Neuronal stem cell (in vitro differentiated cells): ENCODE results near the gene PACS1.

Source experiments
- DNase-seq: peaks from one replicate; pipeline ENCODE4 v3.0.0-alpha.2; 2013; ENCODE audit warnings: low spot score
- H2AFZ ChIP-seq: one replicate; pipeline ENCODE4 v1.6.1; 2013; ENCODE audit warnings: mild to moderate bottlenecking, low read length, inconsistent platforms
- H2AK5ac ChIP-seq: 2 replicates; pipeline ENCODE4 v1.6.1; 2013; ENCODE audit warnings: low read depth, mild to moderate bottlenecking, inconsistent platforms, low read length, moderate library complexity, mixed read lengths
- H2BK120ac ChIP-seq: 2 replicates; pipeline ENCODE4 v1.6.1; 2013; ENCODE audit warnings: low read depth, mild to moderate bottlenecking, inconsistent platforms, low read length, moderate library complexity, mixed read lengths
- H2BK12ac ChIP-seq: one replicate; pipeline ENCODE4 v1.6.1; 2013; ENCODE audit warnings: low read length, inconsistent platforms
- H2BK15ac ChIP-seq: 2 replicates; pipeline ENCODE4 v1.6.1; 2013; ENCODE audit warnings: mild to moderate bottlenecking, low read length, inconsistent platforms, mixed read lengths
- H2BK5ac ChIP-seq: one replicate; pipeline ENCODE4 v1.6.1; 2013; ENCODE audit warnings: inconsistent platforms, mild to moderate bottlenecking, low read length, moderate library complexity
- H3K14ac ChIP-seq: one replicate; pipeline ENCODE4 v1.6.1; 2013; ENCODE audit warnings: low read length, inconsistent platforms
- H3K18ac ChIP-seq: 2 replicates; pipeline ENCODE4 v1.6.1; 2013; ENCODE audit warnings: low read length, inconsistent platforms
- H3K23ac ChIP-seq: 2 replicates; pipeline ENCODE4 v1.6.1; 2013; ENCODE audit warnings: low read depth, mild to moderate bottlenecking, mixed read lengths, low read length, inconsistent platforms; ENCODE audit not compliant: poor library complexity
- H3K27ac ChIP-seq: replicated peaks from 3 replicates; pipeline ENCODE4 v1.5.1; 2013; ENCODE audit warnings: low read length, inconsistent platforms
- H3K27me3 ChIP-seq, 3 experiments: 2 replicates each; pipeline ENCODE4 v1.6.1; 2013; ENCODE audit warnings: low read length in 3 of 3, mild to moderate bottlenecking in 2 of 3, inconsistent platforms in 1 of 3, low read depth in 1 of 3, mixed read lengths in 1 of 3, moderate library complexity in 1 of 3; ENCODE audit not compliant: control insufficient read depth in 3 of 3, insufficient read depth in 3 of 3
- H3K36me3 ChIP-seq, 2 donors: replicated peaks in 1 of 2; 2 replicates each; pipeline ENCODE4 v1.6.1; 2013; ENCODE audit warnings: low read length in 2 of 2; ENCODE audit not compliant: control insufficient read depth in 2 of 2, insufficient read depth in 2 of 2
- H3K4ac ChIP-seq: 2 replicates; pipeline ENCODE4 v1.6.1; 2013; ENCODE audit warnings: inconsistent platforms, mild to moderate bottlenecking, low read length, moderate library complexity
- H3K4me1 ChIP-seq, 2 donors: 1 replicate in 1 of 2; 2 replicates in 1 of 2; pipeline ENCODE4 v1.6.1; 2013; ENCODE audit warnings: low read length in 2 of 2, low read depth in 1 of 2; ENCODE audit not compliant: control insufficient read depth in 2 of 2, insufficient read depth in 1 of 2
- H3K4me2 ChIP-seq: one replicate; pipeline ENCODE4 v1.6.1; 2013; ENCODE audit warnings: mild to moderate bottlenecking, low read length, inconsistent platforms; ENCODE audit not compliant: insufficient read depth, poor library complexity, severe bottlenecking
- H3K4me3 ChIP-seq, 2 donors: 2 replicates each; pipeline ENCODE4 v1.5.1; 2013; ENCODE audit warnings: low read length in 2 of 2, mild to moderate bottlenecking in 2 of 2, inconsistent platforms in 1 of 2, moderate library complexity in 1 of 2
- H3K79me1 ChIP-seq: one replicate; pipeline ENCODE4 v1.6.1; 2013; ENCODE audit warnings: low read depth, mild to moderate bottlenecking, inconsistent platforms, low read length, moderate library complexity
- H3K9ac ChIP-seq: one replicate; pipeline ENCODE4 v1.6.1; 2013; ENCODE audit warnings: mild to moderate bottlenecking, low read depth, low read length, inconsistent platforms; ENCODE audit not compliant: poor library complexity
- H3K9me3 ChIP-seq, 2 donors: replicated peaks in 1 of 2; 2 replicates each; pipeline versions ENCODE3 to v1.6.1; 2013; ENCODE audit warnings: low read length in 2 of 2, mild to moderate bottlenecking in 2 of 2, inconsistent platforms in 1 of 2, low read depth in 1 of 2, mixed read lengths in 1 of 2, moderate library complexity in 1 of 2; ENCODE audit not compliant: control insufficient read depth in 2 of 2, insufficient read depth in 1 of 2
- H4K8ac ChIP-seq: one replicate; pipeline ENCODE4 v1.6.1; 2013; ENCODE audit warnings: low read depth, mild to moderate bottlenecking, inconsistent platforms, low read length, moderate library complexity
- H4K91ac ChIP-seq: one replicate; pipeline ENCODE4 v1.6.1; 2013; ENCODE audit warnings: low read length, low read depth, mild to moderate bottlenecking, inconsistent platforms; ENCODE audit not compliant: poor library complexity
- WGBS, 2 donors: extraction: QIAGEN DNeasy Blood & Tissue Kit; methylation state at CpG; one replicate each; pipeline ENCODE4 v1.1.7; 2013; ENCODE audit warnings: missing lambda C conversion rate in 2 of 2, mixed read lengths in 1 of 2; ENCODE audit not compliant: insufficient read length in 2 of 2, insufficient replicate concordance in 1 of 2; ENCODE audit errors: extremely low coverage in 2 of 2; 5-methylcytosine and 5-hydroxymethylcytosine counted together

Gene PACS1

GRCh38 chr11:66126808-66127555, 56.9 kb downstream of the PACS1 start:
- no peak overlapping the region for H2BK5ac ChIP-seq
- H3K18ac ChIP-seq = no peak overlapping the region
- peaks cover 2% of the 10 kb centered on the region for H3K79me1 ChIP-seq
- H3K4me2 ChIP-seq = no peak overlapping the region
- no peak overlapping the region for H3K9ac ChIP-seq
- H2BK12ac ChIP-seq = no peak overlapping the region
- H3K36me3 ChIP-seq = no peaks in the 10 kb centered on the region
- no peak for DNase-seq
- H3K4me3 ChIP-seq = peak overlapping the region in 1 of 2 donors; percentile 10
- no peak overlapping the region for H4K8ac ChIP-seq
- H3K14ac ChIP-seq = no peak overlapping the region
- no peak overlapping the region for H2BK120ac ChIP-seq
- H3K23ac ChIP-seq = no peak overlapping the region
- H2BK15ac ChIP-seq = no peak overlapping the region
- H3K9me3 ChIP-seq = no peaks in the 10 kb centered on the region
- H2AK5ac ChIP-seq = no peak overlapping the region
- no peaks in the 10 kb centered on the region for H3K27me3 ChIP-seq
- H3K4ac ChIP-seq = no peak overlapping the region
- WGBS, 2 donors = no CpG with 5 or more reads among the region's 14 CpGs
- peaks cover 7 to 23% of the 10 kb centered on the region in 2 donors for H3K4me1 ChIP-seq
- no peak overlapping the region for H4K91ac ChIP-seq
- peak overlapping the region; percentile 65 for H2AFZ ChIP-seq
- H3K27ac ChIP-seq = no peak overlapping the region

DNA sequence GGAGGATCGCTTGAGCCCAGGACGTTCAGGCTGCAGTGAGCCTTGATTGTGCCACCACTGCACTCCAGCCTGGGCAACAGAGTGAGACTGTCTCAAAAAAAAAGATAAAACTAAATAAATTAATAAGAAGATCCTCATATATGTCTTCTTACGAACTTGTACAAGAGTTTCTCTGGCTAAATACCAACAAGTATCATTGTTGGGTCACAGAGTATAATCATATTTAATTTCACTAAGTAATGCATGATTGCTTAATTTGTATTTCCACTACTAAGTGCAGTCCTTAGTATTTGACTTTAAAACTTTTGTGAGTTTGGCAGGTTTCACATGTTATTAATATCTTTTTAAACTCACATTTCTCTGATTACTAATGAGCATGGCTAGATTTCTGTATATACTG, 60.9 kb downstream of the PACS1 start:
- Histone ChIP-seq H2BK5ac (no peak overlapping the region), H2AFZ (no peak overlapping the region), H4K91ac (no peak overlapping the region), H2BK120ac (no peak overlapping the region), H3K4ac (no peak overlapping the region), H3K27me3 (no peaks in the 10 kb centered on the region), H3K79me1 (peaks cover 2% of the 10 kb centered on the region), H3K4me1 (peaks cover 7 to 21% of the 10 kb centered on the region in 2 donors), H3K9ac (no peak overlapping the region), H4K8ac (no peak overlapping the region), H3K23ac (no peak overlapping the region), H3K27ac (no peak overlapping the region), H3K36me3 (no peaks in the 10 kb centered on the region), H2BK12ac (no peak overlapping the region), H3K9me3 (no peaks in the 10 kb centered on the region), H3K4me2 (no peak overlapping the region), H3K14ac (no peak overlapping the region), H3K4me3 (no peak overlapping the region), H3K18ac (no peak overlapping the region), H2AK5ac (no peak overlapping the region), H2BK15ac (no peak overlapping the region)
- no CpG with 5 or more reads among the region's 3 CpGs for WGBS, 2 donors
- no peak for DNase-seq

DNA sequence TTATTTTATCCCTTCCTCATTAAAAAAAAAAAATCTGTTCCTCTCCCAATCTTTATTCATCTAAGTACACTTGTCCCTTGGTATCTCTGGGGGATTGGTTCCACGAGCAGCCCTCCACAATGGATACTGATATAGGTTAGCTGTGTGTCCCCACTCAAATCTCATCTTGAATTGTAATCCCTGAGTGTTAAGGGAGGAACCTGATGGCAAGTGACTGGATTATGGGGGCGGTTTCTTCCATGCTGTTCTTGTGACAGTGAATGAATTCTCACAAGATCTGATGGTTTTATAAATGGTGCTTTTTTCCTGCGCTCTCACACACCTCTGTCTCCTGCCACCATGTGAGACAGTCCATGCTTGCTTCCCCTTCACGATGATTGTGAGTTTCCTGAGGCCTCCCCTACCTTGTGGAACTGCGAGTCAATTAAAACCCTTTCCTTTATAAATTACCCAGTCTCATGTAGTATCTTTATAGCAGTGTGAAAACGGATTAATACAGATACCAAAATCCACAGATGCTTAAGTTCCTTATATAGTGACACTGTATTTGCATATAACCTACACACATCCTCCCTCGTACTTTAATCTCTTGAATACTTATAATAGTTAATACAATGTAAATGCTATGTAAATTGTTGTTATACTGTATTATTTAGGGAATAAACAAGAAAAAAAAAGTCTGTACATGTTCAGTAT, 62.0 kb downstream of the PACS1 start:
- no peak overlapping the region for H3K4me3 ChIP-seq
- H3K18ac ChIP-seq = no peak overlapping the region
- H3K9me3 ChIP-seq = no peaks in the 10 kb centered on the region
- no peak overlapping the region for H2BK5ac ChIP-seq
- H2AK5ac ChIP-seq = no peak overlapping the region
- H3K27ac ChIP-seq = no peak overlapping the region
- WGBS, 2 donors = no CpG with 5 or more reads among the region's 7 CpGs
- no peak overlapping the region for H2BK120ac ChIP-seq
- H3K36me3 ChIP-seq = no peaks in the 10 kb centered on the region
- H3K4ac ChIP-seq = no peak overlapping the region
- H3K27me3 ChIP-seq = no peaks in the 10 kb centered on the region
- H2AFZ ChIP-seq = no peak overlapping the region
- no peak overlapping the region for H4K91ac ChIP-seq
- no peak overlapping the region for H3K23ac ChIP-seq
- no peak overlapping the region for H3K4me2 ChIP-seq
- DNase-seq = no peak
- peaks cover 2% of the 10 kb centered on the region for H3K79me1 ChIP-seq
- H2BK15ac ChIP-seq = no peak overlapping the region
- no peak overlapping the region for H4K8ac ChIP-seq
- H2BK12ac ChIP-seq = no peak overlapping the region
- H3K4me1 ChIP-seq = peaks cover 4 to 11% of the 10 kb centered on the region in 2 donors
- no peak overlapping the region for H3K9ac ChIP-seq
- H3K14ac ChIP-seq = no peak overlapping the region

- WGBS, 2 donors = no CpG with 5 or more reads among the region's 6 CpGs
- Histone ChIP-seq H3K14ac (no peak overlapping the region), H4K91ac (no peak overlapping the region), H2AFZ (no peak overlapping the region), H3K4me1 (peaks cover 0 to under 1% of the 10 kb centered on the region in 2 donors), H3K4ac (no peak overlapping the region), H3K27me3 (no peaks in the 10 kb centered on the region), H3K18ac (no peak overlapping the region), H3K9ac (no peak overlapping the region), H3K4me2 (no peak overlapping the region), H4K8ac (no peak overlapping the region), H3K27ac (no peak overlapping the region), H3K9me3 (no peaks in the 10 kb centered on the region), H3K36me3 (no peaks in the 10 kb centered on the region), H2BK5ac (no peak overlapping the region), H2BK15ac (no peak overlapping the region), H3K23ac (no peak overlapping the region), H3K4me3 (no peak overlapping the region), H2BK12ac (no peak overlapping the region), H3K79me1 (peaks cover 2% of the 10 kb centered on the region), H2AK5ac (no peak overlapping the region), H2BK120ac (no peak overlapping the region)
- no peak for DNase-seq
These were observed 63.2 kb downstream of the PACS1 start for GRCh38 chr11:66133216-66133775.
